DND-41 (cell line): ENCODE data around the gene PAM.

Experiments used
- ATAC-seq: fragments of 200-7000 bp; cut with Tn5 transposase; 3 replicates; pipeline ENCODE4 v1.9.1; 2021; ENCODE audit warnings: low read depth; ENCODE audit not compliant: insufficient read depth
- DNase-seq: peaks from one replicate; pipeline ENCODE4 v3.0.0-alpha.2; 2020
- H2AFZ ChIP-seq: 2 replicates; pipeline ENCODE4 v1.6.0; 2012; ENCODE audit warnings: low read depth, low read length
- H3K27ac ChIP-seq: 2 replicates; pipeline ENCODE4 v1.5.1; 2012; ENCODE audit warnings: low read length, inconsistent platforms
- H3K27me3 ChIP-seq: fragments of 200-600 bp; sonication (generic); 2 replicates; pipeline ENCODE4 v1.6.0; 2012; ENCODE audit warnings: low read length, mild to moderate bottlenecking, inconsistent platforms; ENCODE audit not compliant: insufficient read depth, poor library complexity
- H3K36me3 ChIP-seq: 2 replicates; pipeline ENCODE4 v1.5.1; 2012; ENCODE audit warnings: low read length, inconsistent platforms; ENCODE audit not compliant: insufficient read depth
- H3K4me1 ChIP-seq: 2 replicates; pipeline ENCODE4 v1.5.1; 2012; ENCODE audit warnings: mild to moderate bottlenecking, low read length; ENCODE audit not compliant: insufficient read depth
- H3K4me2 ChIP-seq: 2 replicates; pipeline ENCODE4 v1.6.0; 2012; ENCODE audit warnings: mild to moderate bottlenecking, moderate library complexity, low read length, inconsistent platforms; ENCODE audit not compliant: insufficient read depth
- H3K4me3 ChIP-seq, 2 experiments: fragments of 200-600 bp in 1 of 2; shearing (Covaris generic) in 1 of 2; 2 replicates each; pipeline ENCODE4 v1.5.1; 2012 to 2016; ENCODE audit warnings: inconsistent platforms in 2 of 2, low read length in 2 of 2, mild to moderate bottlenecking in 2 of 2, low read depth in 1 of 2, moderate library complexity in 1 of 2
- H3K79me2 ChIP-seq: 2 replicates; pipeline ENCODE4 v1.6.0; 2012; ENCODE audit warnings: low read length, inconsistent platforms; ENCODE audit not compliant: insufficient read depth
- H3K9ac ChIP-seq: 2 replicates; pipeline ENCODE4 v1.6.0; 2012; ENCODE audit warnings: low read depth, mild to moderate bottlenecking, inconsistent platforms, low read length, moderate library complexity
- H3K9me3 ChIP-seq: 2 replicates; pipeline ENCODE4 v1.5.1; 2012; ENCODE audit warnings: low read length, moderate library complexity, mild to moderate bottlenecking, inconsistent platforms; ENCODE audit not compliant: insufficient read depth, severe bottlenecking
- H4K20me1 ChIP-seq: 2 replicates; pipeline ENCODE4 v1.6.0; 2012; ENCODE audit warnings: low read length; ENCODE audit not compliant: insufficient read depth
- CTCF ChIP-seq: IDR thresholded peaks from 2 replicates; pipeline ENCODE4 v1.5.1; 2012; ENCODE audit warnings: borderline replicate concordance, low read length, moderate library complexity, mild to moderate bottlenecking; ENCODE audit not compliant: poor library complexity, severe bottlenecking; ENCODE audit errors: extremely low read depth
- EZH2 ChIP-seq: IDR thresholded peaks from 3 replicates; pipeline ENCODE4 v1.6.1; 2012; ENCODE audit warnings: borderline replicate concordance, low read depth, mild to moderate bottlenecking, moderate library complexity, low read length, inconsistent platforms; ENCODE audit not compliant: severe bottlenecking

Gene PAM

GRCh38 chr5:102921341-102922044, 166.4 kb downstream of the PAM start:
- H3K9me3 ChIP-seq = no peaks in the 10 kb centered on the region
- ATAC-seq = no peak
- H3K27me3 ChIP-seq = no peaks in the 10 kb centered on the region
- no peaks in the 10 kb centered on the region for H3K36me3 ChIP-seq
- TF ChIP-seq EZH2 = no peak
- TF ChIP-seq CTCF = no peak
- no peak overlapping the region for H3K27ac ChIP-seq
- H3K79me2 ChIP-seq = no peaks in the 10 kb centered on the region
- H2AFZ ChIP-seq = no peak overlapping the region
- H3K9ac ChIP-seq = no peak overlapping the region
- DNase-seq = no peak
- H3K4me2 ChIP-seq = no peak overlapping the region
- H3K4me3 ChIP-seq = no peak overlapping the region
- no peaks in the 10 kb centered on the region for H4K20me1 ChIP-seq
- no peaks in the 10 kb centered on the region for H3K4me1 ChIP-seq

DNA sequence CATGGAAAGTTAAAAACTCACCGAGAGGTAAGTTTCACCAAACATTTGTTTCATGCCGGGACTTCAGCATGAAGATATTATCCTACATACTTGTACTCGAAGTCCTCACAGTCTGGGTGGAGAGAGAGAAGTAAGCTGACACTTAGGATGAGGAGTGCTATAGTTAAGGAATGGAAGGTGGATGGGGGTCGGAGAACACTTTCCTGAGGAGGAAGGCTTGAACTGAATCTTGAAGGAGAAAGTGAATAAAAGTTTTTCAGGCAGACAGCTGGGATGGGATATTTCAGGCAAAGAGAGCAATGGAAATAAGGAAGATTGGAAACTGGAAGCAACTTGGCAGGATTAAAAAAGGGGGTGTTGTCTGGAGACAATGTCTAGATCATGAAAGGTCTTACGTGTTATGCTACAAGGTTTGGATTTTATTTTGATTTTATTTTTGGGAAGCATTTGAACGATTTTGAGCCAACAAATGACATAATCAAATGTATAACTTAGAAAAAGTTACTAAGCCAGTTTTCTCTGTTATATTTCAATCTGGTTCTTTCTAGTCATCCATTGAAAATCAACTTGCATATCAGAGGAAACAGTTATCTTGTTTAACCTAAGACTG, 167.1 kb downstream of the PAM start:
- H3K4me2 ChIP-seq = no peak overlapping the region
- H3K4me3 ChIP-seq = no peak overlapping the region
- H3K27me3 ChIP-seq = no peaks in the 10 kb centered on the region
- DNase-seq (no peak), ATAC-seq (no peak)
- TF ChIP-seq CTCF = no peak
- TF ChIP-seq EZH2 = no peak
- H3K4me1 ChIP-seq = no peaks in the 10 kb centered on the region
- no peaks in the 10 kb centered on the region for H3K9me3 ChIP-seq
- H3K27ac ChIP-seq = no peak overlapping the region
- no peaks in the 10 kb centered on the region for H3K36me3 ChIP-seq
- no peak overlapping the region for H3K9ac ChIP-seq
- H4K20me1 ChIP-seq = no peaks in the 10 kb centered on the region
- no peaks in the 10 kb centered on the region for H3K79me2 ChIP-seq
- no peak overlapping the region for H2AFZ ChIP-seq

GRCh38 chr5:102922799-102923477, 167.8 kb downstream of the PAM start:
- DNase-seq = no peak
- H3K4me3 ChIP-seq = no peak overlapping the region
- no peaks in the 10 kb centered on the region for H3K36me3 ChIP-seq
- H3K27me3 ChIP-seq = no peaks in the 10 kb centered on the region
- H4K20me1 ChIP-seq = no peaks in the 10 kb centered on the region
- H2AFZ ChIP-seq = no peak overlapping the region
- TF ChIP-seq EZH2 = no peak
- TF ChIP-seq CTCF = no peak
- ATAC-seq = no peak
- no peak overlapping the region for H3K9ac ChIP-seq
- H3K4me2 ChIP-seq = no peak overlapping the region
- H3K4me1 ChIP-seq = no peaks in the 10 kb centered on the region
- H3K79me2 ChIP-seq = no peaks in the 10 kb centered on the region
- H3K9me3 ChIP-seq = no peaks in the 10 kb centered on the region
- H3K27ac ChIP-seq = no peak overlapping the region
